ENCODE data around the gene SPSB2.

SPSB2 gene

DNA sequence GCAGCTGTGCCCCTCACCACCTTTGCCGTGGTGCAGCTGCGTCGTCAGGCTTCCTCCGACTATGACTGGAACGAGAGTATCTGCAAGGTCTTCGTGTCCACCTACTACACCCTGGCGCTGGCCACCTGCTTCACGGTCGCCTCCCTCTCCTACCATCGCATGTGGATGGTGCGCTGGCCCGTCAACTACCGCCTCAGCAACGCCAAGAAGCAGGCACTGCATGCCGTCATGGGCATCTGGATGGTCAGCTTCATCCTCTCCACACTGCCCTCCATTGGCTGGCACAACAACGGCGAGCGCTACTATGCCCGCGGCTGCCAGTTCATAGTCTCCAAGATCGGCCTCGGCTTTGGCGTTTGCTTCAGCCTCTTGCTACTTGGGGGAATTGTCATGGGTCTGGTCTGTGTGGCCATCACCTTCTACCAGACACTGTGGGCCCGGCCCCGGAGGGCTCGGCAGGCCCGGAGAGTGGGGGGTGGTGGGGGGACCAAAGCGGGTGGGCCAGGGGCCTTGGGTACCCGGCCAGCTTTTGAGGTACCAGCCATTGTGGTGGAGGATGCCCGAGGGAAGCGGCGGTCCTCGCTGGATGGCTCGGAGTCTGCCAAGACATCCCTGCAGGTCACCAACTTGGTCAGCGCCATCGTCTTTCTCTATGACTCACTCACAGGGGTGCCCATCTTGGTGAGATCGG is 48.9 kb downstream of the SPSB2 start:
- H3K27ac Mint-ChIP-seq: no peak overlapping the region
- ATAC-seq (ENCODE audit: low read depth) (no peak), DNase-seq (ENCODE audit: low spot score in 2 of 2) (no peak)
- no peaks in the 10 kb centered on the region for H3K36me3 Mint-ChIP-seq
- H3K9me3 Mint-ChIP-seq: no peaks in the 10 kb centered on the region
- H3K4me1 Mint-ChIP-seq: peaks cover 34% of the 10 kb centered on the region
- H3K4me3 Mint-ChIP-seq: no peak overlapping the region
- H3K27me3 Mint-ChIP-seq: peaks cover 52% of the 10 kb centered on the region

DNA sequence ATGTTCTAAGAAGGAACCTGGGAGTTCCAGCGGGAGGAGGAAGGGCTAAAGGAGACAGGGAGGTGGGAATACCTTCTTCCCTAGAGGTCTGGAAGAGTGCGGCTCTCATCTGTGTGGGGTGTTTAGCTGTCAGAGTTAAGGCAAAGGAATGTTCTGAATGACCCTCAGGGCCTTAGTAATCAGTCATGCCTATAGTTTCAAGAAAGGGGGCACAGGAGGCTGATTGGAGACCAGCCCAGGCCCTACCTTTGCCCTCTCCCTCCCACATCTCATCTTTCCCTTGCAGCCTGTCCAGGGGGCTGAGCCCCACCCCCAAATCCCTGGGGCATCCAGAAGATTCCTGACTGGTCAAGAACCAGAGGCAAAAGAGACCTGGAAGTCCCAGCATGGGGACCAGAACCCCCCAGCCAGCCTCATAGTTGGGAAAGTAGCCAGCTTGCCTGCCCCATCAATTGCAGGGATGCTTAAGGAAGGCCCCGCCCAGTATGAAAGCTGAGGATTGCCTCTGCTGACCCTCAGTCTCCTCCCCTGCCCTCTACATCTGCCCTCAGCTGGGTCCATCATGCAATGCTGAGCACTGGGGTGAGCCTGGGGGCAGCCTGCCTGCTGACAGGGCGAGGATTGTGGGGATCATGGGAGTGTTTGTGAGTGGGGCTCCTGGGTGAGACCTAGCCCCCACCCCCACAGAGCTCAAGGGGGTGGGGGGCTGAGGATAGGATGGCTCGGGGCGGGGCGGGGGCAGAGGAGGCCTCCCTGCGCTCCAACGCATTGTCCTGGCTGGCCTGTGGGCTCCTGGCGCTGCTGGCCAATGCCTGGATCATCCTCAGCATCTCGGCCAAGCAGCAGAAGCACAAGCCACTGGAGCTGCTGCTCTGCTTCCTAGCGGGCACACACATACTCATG is 49.7 kb downstream of the SPSB2 start:
- no peaks in the 10 kb centered on the region for H3K36me3 Mint-ChIP-seq
- ATAC-seq (ENCODE audit: low read depth): no peak
- H3K27ac Mint-ChIP-seq: no peak overlapping the region
- peaks cover 47% of the 10 kb centered on the region for H3K27me3 Mint-ChIP-seq
- peaks cover 29% of the 10 kb centered on the region for H3K4me1 Mint-ChIP-seq
- no peaks in the 10 kb centered on the region for H3K9me3 Mint-ChIP-seq
- no peak for DNase-seq (ENCODE audit: low spot score in 2 of 2)
- H3K4me3 Mint-ChIP-seq: no peak overlapping the region

DNA sequence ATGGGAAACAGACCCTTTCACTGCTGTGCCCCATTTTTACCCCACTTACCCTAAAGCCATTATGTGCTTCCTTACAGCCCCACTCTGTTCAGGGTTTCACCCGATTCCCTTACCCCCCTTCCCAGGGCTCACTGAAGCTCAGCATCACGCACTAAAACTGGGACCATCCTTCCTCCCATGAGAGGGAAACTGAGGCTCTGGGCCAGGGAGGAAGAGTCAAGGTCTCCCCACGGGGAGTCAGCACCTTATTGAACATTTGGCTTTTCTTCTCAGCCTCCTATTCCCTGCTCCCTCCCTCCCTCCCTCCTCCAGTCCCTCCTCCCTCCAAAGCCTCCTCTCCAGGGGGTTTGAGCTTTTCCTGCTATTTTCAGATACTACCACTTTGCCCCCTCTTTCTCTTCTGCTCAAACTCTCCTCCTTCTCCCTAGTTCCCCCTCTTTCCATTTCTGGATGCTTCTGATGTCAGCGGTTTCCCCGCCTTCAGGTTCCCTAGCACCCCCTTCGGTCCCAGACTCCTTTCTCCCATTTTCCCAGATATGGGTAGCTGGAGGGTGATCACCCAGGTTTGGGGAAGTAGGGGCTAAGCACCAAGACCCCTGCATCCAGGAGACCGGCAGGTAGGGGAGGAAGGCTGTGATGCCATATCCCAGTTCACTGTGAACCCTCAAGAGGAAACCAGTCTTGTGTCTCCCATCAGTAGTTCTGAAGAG is 50.5 kb downstream of the SPSB2 start:
- ATAC-seq (ENCODE audit: low read depth) (no peak), DNase-seq (ENCODE audit: low spot score in 2 of 2) (no peak)
- peaks cover 28% of the 10 kb centered on the region for H3K4me1 Mint-ChIP-seq
- no peak overlapping the region for H3K27ac Mint-ChIP-seq
- peaks cover 47% of the 10 kb centered on the region for H3K27me3 Mint-ChIP-seq
- H3K9me3 Mint-ChIP-seq: no peaks in the 10 kb centered on the region
- no peaks in the 10 kb centered on the region for H3K36me3 Mint-ChIP-seq
- peak overlapping the region; percentile 47 for H3K4me3 Mint-ChIP-seq

DNA sequence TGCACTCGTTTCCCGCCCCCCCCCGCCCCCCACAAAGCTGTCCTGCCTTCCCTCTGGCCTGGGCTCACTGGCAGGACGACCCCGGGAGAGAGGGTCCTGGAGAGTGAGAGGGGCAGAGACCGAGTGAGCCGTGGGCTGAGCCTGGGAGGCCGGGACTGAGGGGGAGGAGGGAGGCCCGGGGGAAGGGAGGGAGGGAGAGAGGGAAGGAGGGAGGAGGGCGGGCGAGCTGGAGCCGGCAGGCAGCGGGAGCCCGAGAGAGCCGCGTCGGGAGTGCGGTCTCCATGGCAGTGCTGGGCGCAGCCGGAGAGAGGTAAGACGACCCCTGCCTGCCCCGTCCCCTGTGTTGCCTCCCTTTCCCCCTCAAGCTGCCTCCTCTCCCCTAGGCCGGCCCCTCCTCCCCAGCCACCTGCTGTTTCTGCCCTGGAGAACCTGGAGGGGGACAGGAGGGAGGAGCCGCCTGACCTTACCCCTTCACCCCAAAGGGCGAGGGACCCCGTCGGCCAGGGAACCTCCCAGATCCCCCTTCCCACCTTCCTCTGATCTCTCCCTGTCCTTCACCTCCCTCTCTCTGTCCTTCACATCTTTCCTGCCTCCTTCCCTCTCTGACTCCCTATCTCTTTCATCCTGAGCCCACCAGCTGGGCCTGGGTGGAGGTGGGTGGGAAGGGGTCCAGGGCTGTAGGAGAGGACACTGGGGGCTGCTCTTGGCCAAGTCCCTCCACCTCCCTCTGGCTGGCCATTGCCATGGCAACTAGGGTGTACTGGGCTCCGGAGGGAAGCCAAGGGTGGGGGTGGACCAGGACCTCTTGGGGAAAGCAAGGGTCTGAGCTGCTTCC is 51.3 kb downstream of the SPSB2 start, which contains the start of gene GPR162:
Gene GPR162 (plus strand): TSS at position 231 of the 835 bp plus-strand sequence. CDS start 2,078 bp downstream, outside the sequence.
- Mint-ChIP-seq H3K4me3 (peak within 1 kb of the TSS; percentile 47), H3K4me1 (peaks cover 24% of the 10 kb centered on the region), H3K9me3 (no peaks in the 10 kb centered on the region), H3K27me3 (peaks cover 43% of the 10 kb centered on the region), H3K27ac (no peak within 1 kb of the TSS), H3K36me3 (no peaks in the 10 kb centered on the region)
- no peak for ATAC-seq (ENCODE audit: low read depth)
- DNase-seq (ENCODE audit: low spot score in 2 of 2): no peak

Measured in memory B cell (primary cell).